Ascending aorta (tissue), 2 donors: ENCODE results near the gene CDKL2. TPM values are rescaled to one million over a fixed set of nuclear protein-coding genes. Genes with fewer than 3 reads are reported as not detected.

Experiments
- DNase-seq, 2 donors: peaks; one replicate each; pipeline ENCODE4 v3.0.0-alpha.2; 2019; ENCODE audit warnings: low spot score in 2 of 2
- H3K27ac ChIP-seq, 2 donors: fragments of 200-600 bp; sonication (generic); one replicate each; pipeline ENCODE4 v1.5.1; 2016 to 2017; ENCODE audit warnings: mild to moderate bottlenecking in 1 of 2
- H3K27me3 ChIP-seq: fragments of 200-600 bp; sonication (generic); one replicate; pipeline ENCODE4 v1.5.1; 2017
- H3K36me3 ChIP-seq, 2 donors: fragments of 200-600 bp; sonication (generic); one replicate each; pipeline ENCODE4 v1.5.1; 2016
- H3K4me1 ChIP-seq, 2 donors: fragments of 200-600 bp; sonication (generic); one replicate each; pipeline ENCODE4 v1.5.1; 2016 to 2017; ENCODE audit warnings: mild to moderate bottlenecking in 1 of 2
- H3K4me3 ChIP-seq, 2 donors: fragments of 200-600 bp; sonication (generic); one replicate each; pipeline ENCODE4 v1.5.1; 2016 to 2017; ENCODE audit warnings: mild to moderate bottlenecking in 1 of 2
- H3K9me3 ChIP-seq, 2 donors: fragments of 200-600 bp; sonication (generic); one replicate each; pipeline ENCODE4 v1.5.1; 2016
- intact Hi-C: fragments of 100-400 bp; cut with DNase I; formaldehyde crosslinking; loops from one replicate; pipeline ENCODE4 v1.15.1; 2023
- total RNA-seq: library from RNA; depleted of rRNA; stranded (reverse); fragments of >200 nt; gene quantifications from one replicate; pipeline ENCODE4 v1.1.0, GENCODE V29; 2016
- TF ChIP-seq, protein P1 (sequence below), 3 experiments: fragments of 200-600 bp in 2 of 3; fragments of 450-650 bp in 1 of 3; sonication (generic) in 2 of 3; IDR thresholded peaks; one replicate each; pipeline ENCODE4 v1.5.1; 2016 to 2019; ENCODE audit warnings: antibody characterized with exemption in 3 of 3, mild to moderate bottlenecking in 1 of 3, moderate library complexity in 1 of 3

Gene CDKL2
- not detected for total RNA-seq

DNA sequence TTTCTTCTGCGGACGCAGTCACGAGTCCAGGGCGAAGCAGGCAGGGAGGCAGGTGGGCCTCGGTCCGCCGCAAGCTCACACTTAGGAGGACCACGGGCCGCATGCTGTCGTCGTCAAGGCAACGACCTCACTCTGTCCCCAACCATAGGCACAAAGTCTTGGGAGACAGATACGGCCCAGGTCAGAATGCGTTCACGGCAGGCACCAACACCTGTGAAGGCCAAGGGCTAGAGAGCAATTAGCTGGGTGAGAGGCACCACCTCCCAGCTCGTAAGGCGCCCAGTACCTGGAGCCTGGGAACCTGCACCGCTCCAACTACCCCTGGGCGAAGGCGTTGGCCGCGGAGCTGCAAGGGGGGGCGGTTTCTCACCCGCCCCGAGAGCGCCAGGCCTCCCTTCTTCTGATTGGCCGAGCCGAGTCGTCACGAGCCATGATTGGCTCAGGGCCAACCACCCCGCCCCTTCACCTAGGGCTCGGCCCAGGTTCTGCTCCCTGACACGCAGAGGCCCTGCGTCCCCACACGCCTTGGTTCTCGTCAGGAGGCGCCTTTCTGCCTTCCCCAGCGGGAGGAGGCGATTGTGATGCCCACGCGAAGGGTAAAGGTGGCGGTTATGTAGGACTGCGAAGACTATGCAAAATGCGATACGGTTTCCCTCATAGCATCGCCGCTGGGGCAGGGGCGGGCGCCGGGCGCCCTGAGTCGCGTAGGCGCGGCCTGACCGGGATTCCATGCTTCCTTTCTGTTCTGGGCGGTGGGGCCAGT is at the start of gene CDKL2:
TSS of gene CDKL2 (minus strand) at position 355 of the 763 bp plus-strand sequence. CDS start 4,540 bp downstream, outside the sequence.
- TF ChIP-seq, protein P1, sequence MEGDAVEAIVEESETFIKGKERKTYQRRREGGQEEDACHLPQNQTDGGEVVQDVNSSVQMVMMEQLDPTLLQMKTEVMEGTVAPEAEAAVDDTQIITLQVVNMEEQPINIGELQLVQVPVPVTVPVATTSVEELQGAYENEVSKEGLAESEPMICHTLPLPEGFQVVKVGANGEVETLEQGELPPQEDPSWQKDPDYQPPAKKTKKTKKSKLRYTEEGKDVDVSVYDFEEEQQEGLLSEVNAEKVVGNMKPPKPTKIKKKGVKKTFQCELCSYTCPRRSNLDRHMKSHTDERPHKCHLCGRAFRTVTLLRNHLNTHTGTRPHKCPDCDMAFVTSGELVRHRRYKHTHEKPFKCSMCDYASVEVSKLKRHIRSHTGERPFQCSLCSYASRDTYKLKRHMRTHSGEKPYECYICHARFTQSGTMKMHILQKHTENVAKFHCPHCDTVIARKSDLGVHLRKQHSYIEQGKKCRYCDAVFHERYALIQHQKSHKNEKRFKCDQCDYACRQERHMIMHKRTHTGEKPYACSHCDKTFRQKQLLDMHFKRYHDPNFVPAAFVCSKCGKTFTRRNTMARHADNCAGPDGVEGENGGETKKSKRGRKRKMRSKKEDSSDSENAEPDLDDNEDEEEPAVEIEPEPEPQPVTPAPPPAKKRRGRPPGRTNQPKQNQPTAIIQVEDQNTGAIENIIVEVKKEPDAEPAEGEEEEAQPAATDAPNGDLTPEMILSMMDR (IDR thresholded peaks at IDR 0.05): no peak
- no peaks in the 10 kb centered on the region for H3K4me1 ChIP-seq
- H3K9me3 ChIP-seq: no peaks in the 10 kb centered on the region
- DNase-seq: peak; percentile 53 to 94
- peak within 1 kb of the TSS; percentile 74 to 77 for H3K4me3 ChIP-seq
- intact Hi-C loops: loop anchor here (1.0 to 2.0 kb wide), 2 partner anchors 42 to 94 kb away; partner anchors contain the start of genes G3BP2 and USO1
- peak within 1 kb of the TSS; percentile 36 to 57 for H3K27ac ChIP-seq
- no peaks in the 10 kb centered on the region for H3K27me3 ChIP-seq
- no peaks in the 10 kb centered on the region for H3K36me3 ChIP-seq

DNA sequence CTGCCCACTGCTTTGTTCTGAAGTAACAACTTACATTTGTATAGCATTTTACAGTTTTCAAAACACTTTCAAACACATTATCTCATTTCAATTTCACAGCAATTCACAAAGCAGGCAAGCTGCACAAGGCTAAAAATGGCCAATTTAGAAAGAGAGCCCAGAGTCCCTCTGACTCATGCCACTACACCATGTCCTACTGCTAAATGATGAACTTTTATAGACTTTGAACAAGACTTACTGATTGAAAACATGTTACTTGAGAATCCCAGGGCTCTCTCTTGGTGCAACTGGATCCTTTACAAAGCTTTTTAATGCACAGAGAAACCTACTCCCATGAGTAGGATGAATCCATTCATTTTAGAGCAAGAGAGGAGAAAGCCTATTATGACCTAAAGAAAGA is 48.6 kb upstream of the CDKL2 start:
- no peaks in the 10 kb centered on the region for H3K27me3 ChIP-seq
- no peaks in the 10 kb centered on the region for H3K9me3 ChIP-seq
- TF ChIP-seq, protein P1 (IDR thresholded peaks at IDR 0.05): no peak
- no peak overlapping the region for H3K4me3 ChIP-seq
- H3K4me1 ChIP-seq: peaks cover 1 to 4% of the 10 kb centered on the region in 2 donors
- intact Hi-C loops: loop anchor here (10.0 kb wide), 1 partner anchor 316 kb away; the partner anchor contains the start of gene SDAD1
- no peak for DNase-seq
- no peaks in the 10 kb centered on the region for H3K36me3 ChIP-seq
- H3K27ac ChIP-seq: no peak overlapping the region

- DNase-seq: no peak
- no peak overlapping the region for H3K4me3 ChIP-seq
- H3K27ac ChIP-seq: no peak overlapping the region
- no peaks in the 10 kb centered on the region for H3K9me3 ChIP-seq
- no peaks in the 10 kb centered on the region for H3K36me3 ChIP-seq
- peaks cover 3 to 7% of the 10 kb centered on the region in 2 donors for H3K4me1 ChIP-seq
- no peaks in the 10 kb centered on the region for H3K27me3 ChIP-seq
- TF ChIP-seq, protein P1 (IDR thresholded peaks at IDR 0.05): no peak
- intact Hi-C loops: loop anchor here (10.0 kb wide), 1 partner anchor 316 kb away; the partner anchor contains the start of gene SDAD1
Measured at GRCh38 chr4:75678473-75678872, 48.1 kb upstream of the CDKL2 start.

DNA sequence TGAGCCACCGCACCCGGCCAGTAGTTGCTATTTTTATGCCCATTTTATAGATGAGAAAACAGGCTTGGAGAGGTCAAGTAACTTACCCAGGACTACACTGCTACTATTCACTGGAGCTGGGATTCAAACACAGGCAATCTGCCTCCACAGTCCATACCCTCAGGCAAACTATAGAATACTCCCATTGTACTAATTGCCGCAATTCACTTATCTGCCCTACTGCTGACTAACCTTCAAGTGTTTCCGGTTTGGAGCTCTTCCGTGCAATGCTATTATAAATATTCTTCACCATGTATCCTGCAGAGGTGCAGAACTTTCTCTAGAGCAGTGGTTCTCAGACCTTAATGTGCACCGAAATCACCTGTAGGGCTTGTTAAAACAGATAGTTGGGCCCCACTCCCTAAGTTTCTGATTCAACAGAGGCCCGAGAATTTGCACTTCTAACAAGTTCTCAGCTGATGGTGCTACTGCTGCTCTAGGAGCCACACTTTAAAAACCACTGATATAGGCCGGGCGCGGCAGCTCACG is 44.7 kb upstream of the CDKL2 start:
- TF ChIP-seq, protein P1 (IDR thresholded peaks at IDR 0.05): no peak

DNA sequence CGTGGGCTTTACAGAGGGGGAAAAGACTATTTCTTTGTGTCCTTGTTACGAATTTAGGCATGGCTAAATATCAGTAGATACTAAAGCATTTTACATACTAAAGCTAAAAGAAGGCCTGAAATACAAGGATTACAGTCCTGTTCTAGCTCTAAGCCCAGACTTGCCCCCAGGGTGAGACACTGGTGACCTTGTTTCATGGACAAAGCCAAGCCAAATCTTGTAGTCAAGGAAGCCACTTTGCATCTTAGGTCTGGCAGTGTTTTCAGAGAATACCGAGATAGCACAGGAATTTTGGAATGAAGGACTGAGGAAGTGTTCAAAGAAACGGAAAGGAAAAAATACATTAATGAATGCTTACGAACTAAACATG is 43.6 kb upstream of the CDKL2 start:
- intact Hi-C loops: loop anchor here (1.0 to 10.0 kb wide), 3 partner anchors 43 to 321 kb away; partner anchors contain the start of genes CDKL2, SDAD1 and USO1
- DNase-seq: no peak
- Histone ChIP-seq H3K4me3 (peak overlapping the region; percentile 92 to 99), H3K9me3 (no peaks in the 10 kb centered on the region), H3K27ac (peak overlapping the region; percentile 99 to 100), H3K36me3 (no peaks in the 10 kb centered on the region), H3K27me3 (no peaks in the 10 kb centered on the region), H3K4me1 (peaks cover 3 to 24% of the 10 kb centered on the region in 2 donors)
- TF ChIP-seq, protein P1 (IDR thresholded peaks at IDR 0.05): no peak

More for the DNA sequence above, 44.7 kb upstream of the CDKL2 start:
- H3K27me3 ChIP-seq: no peaks in the 10 kb centered on the region
- H3K9me3 ChIP-seq: no peaks in the 10 kb centered on the region
- H3K27ac ChIP-seq: no peak overlapping the region
- peaks cover 3 to 16% of the 10 kb centered on the region in 2 donors for H3K4me1 ChIP-seq
- H3K36me3 ChIP-seq: no peaks in the 10 kb centered on the region
- intact Hi-C loops: loop anchor here (10.0 kb wide), 1 partner anchor 320 kb away; the partner anchor contains the start of gene SDAD1
- H3K4me3 ChIP-seq: no peak overlapping the region
- no peak for DNase-seq
